HUDEP-2 (cell line): ENCODE results near the gene SAMD1.

Experiments
- DNase-seq, 76 experiments: peaks; one replicate each; lab custom pipeline; 2025; ENCODE audit not compliant: unreplicated experiment in 76 of 76; lab: John Stamatoyannopoulos, UW

Gene SAMD1

DNA sequence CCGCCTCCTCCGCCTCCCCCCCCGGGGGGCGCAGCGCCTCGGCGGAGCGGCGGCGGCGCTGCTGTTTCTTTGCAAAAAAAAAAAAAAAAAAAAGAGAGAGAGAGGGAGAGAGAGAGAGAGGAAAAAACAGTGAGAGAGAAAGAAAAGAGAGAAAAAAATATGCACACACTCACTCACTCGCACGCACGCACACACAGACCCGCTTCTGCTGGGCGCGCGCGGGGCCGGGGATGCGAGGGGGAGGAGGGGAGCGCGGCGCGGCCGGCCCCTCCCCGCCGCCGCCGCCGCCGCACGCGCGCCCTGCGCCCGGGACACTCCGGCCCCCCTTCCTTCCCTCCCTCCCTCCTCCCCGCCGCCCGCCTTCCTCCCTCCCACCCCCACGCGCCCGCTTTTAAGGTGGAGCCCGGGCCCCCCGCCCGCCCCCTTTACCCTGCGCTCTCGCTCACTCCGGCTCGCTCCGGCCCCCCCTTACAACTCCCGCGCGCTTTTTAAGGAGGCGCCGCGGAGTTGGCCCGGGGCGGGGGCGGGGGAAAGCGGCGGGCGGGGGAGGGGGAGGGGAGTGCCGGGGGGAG, at the start of gene SAMD1:
Gene SAMD1, minus strand, starts transcription at position 243 of the 572 bp plus-strand sequence.
- DNase-seq = peak in 67 of 76 experiments; percentile 63 to 96 (median 89)

DNA sequence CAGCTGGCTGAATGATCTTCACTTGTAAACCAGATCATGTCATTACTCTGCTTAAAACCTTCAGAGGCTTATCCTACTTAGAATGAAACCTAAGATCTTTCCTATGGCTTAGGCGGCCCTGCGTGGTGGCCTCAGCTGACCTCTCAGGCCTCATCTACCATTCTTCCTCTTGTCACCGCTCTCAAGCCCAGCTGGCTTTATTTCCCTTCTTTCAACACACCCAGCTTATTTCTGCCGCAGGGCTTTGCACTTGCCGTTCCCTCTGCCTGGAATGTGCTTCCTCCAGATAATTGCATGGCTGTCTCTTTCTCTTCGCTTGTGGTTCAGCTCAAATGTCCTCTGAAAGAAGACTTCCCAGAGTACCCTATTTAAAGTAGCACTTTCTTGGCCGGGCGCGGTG, 49.4 kb upstream of the SAMD1 start:
- DNase-seq = no peak

DNA sequence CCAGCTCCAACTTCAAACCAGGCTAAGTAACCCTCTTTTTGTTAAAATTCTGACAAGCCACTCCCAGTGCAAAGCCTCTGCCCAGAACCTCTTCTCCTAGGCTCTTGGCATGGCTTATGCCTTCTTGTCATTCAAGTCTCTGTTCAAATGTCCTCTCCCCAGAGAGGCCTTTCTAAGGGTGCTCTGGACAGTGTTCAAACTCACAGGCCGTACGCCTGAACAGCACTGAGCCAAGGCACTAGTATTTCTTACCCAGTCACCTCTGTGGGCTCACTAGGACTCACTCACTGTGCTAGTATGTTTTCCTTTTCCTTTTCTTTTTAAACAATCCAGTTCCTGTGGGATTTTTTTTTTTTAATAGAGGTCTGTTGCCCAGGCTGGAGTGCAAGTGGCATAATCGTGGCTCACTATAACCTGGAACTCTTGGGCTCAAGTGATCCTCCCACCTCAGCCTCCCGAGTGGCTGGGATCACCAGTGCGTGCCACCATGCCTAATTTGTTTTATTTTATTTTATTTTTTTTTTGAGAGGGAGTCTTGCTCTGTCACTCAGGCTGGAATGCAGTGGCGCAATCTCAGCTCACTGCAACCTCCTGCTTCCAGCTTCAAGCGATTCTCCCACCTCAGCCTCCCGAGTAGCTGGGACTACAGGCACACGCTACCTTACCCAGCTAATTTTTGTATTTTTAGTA, 48.2 kb upstream of the SAMD1 start:
- peak in 3 of 76 experiments; percentile 13 to 25 (median 15) for DNase-seq

DNA sequence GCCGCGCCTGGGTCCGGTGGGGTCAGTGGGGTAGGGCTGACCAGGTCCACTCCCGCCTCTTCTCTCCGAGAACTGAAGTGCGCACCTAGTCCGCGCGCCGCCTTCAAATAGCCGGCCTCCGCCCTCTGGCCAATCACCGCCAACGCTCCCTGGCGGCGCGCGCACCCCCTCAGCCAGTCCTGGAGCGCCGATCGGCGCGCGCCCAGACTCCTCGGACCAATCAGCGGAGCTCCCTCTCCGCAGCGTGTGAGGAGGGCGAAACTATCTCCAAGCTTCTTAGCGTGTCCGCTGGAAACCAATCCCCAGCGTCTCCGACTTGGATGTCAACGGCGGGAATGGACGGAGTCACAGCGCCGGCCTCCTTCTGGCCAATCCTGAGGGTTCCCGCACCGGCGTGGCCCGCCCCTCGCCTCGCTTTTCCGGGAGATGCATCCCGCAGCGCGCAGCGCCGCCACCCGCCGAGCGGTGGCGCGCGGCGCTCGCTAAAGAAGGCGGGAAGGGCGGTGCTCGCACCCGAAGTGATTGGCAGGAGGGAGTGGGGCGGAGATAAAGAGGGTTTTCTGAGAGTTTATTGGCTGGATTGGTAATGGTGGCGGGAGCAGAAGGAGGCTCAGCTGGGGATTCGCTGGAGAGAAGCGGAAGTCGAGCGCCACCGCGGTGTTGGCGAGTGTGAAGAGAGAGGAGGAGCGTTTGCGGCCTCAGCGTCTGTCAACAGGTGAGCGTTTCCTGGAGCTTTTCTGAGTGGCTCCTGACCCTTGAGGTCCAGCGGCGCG, 46.1 kb upstream of the SAMD1 start, which contains the start of gene ASF1B:
Gene ASF1B, minus strand, starts transcription at position 81 of the 773 bp plus-strand sequence. CDS start 133 bp downstream, outside the sequence.
- peak; percentile 89 to 100 (median 100) for DNase-seq

GRCh38 chr19:14135985-14136508, 45.5 kb upstream of the SAMD1 start:
- peak in 2 of 76 experiments; percentile 40 to 56 for DNase-seq

DNA sequence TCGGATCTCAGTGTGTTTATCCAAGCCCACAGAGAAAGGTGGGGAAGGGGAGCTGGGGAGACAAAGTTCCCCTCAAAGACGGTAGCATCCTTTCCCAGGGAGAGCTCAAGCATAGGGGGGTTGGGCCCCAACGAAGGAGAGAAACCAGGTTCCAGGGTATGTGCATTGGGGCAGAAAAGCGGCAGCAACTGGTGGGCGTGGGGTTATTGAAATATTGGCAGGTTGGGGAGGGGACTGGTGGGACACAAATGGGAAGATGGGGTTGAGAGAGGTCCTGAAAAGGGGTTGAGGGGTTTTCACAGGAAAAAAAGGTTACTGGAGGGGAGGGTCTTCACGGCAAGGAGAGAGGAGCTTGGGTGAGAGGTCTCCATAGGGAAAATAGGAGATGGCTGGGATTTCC, 44.8 kb upstream of the SAMD1 start:
- no peak for DNase-seq

DNA sequence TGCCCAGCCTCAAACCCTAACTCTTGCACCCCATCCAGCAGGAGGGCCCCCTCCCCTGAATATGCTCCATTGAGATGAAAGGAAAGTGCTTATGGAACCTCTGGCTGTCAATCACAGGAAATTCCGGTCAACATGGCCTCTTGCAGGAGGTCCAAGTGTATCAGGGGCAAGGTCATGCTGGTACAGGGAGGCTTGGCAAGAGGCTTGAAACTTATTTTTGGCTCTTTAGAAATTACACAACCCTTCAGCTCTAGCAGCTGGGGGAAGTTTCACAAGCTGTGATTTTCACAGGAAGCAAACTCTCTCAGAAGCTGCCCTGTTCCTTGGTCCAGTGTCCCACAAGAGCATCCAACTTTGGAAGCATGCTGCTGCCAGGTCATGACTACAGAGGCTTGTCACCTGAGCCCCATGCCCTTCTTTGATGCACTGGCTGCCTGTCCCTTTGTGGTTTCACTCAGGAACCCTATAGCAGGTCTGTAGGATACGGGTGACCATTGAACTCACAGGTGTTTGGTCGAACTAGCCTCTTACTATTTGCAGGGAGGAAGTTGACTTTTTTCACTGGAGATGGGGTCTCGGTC, 37.5 kb upstream of the SAMD1 start:
- no peak for DNase-seq

DNA sequence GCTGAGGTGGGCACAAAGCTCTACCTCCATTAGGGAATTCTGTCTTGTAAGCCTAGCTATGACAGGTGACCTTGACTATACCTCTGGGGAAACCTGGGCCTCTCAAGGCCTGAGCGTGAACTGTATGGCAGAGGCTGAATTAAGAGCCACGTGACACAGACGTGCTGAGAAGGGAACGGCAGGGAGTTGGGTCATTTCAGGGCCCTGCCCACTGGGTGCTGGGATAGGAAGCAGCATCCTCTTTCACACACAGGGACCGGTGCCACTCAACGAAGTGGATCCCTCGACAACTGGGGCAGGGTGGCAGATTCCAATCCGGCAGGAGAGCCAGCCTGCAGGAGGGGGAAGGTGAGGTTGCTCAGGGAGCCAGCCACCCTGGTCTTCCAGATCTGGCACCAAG, 36.6 kb upstream of the SAMD1 start:
- no peak for DNase-seq

DNA sequence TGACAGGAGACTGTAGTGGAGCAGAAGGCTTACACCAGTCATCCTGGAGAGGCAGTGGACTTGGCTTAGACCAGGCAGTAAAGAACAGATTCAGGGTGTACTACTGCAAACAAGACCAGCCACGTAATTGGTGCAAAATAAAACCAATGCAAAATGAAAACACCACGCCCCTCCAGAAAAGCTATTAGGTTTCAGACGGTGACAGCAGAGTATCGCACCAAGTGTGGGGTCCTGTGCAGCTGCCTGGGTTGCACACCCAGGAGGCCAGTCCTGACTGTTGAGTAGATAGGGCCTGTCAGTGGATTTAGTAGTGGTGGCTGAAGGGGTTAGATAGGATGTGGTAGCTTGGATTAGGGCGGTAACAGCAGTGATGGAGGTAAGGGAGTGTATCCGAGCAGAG, 32.4 kb upstream of the SAMD1 start:
- DNase-seq = no peak

DNA sequence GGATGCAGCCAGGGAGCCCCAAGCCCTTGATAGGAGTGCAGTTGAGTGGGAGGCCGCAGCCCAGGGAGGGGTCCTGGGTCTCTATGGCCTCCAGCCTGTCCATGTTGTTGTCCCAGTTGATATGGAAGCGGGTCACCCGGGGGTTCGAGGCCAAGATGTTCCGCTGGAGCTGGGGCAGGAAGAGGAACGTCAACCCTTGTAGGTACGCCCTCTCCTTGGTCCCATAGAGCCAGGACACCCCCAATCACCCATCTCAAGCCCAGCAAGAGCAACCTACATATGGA, 29.9 kb upstream of the SAMD1 start:
- no peak for DNase-seq

DNA sequence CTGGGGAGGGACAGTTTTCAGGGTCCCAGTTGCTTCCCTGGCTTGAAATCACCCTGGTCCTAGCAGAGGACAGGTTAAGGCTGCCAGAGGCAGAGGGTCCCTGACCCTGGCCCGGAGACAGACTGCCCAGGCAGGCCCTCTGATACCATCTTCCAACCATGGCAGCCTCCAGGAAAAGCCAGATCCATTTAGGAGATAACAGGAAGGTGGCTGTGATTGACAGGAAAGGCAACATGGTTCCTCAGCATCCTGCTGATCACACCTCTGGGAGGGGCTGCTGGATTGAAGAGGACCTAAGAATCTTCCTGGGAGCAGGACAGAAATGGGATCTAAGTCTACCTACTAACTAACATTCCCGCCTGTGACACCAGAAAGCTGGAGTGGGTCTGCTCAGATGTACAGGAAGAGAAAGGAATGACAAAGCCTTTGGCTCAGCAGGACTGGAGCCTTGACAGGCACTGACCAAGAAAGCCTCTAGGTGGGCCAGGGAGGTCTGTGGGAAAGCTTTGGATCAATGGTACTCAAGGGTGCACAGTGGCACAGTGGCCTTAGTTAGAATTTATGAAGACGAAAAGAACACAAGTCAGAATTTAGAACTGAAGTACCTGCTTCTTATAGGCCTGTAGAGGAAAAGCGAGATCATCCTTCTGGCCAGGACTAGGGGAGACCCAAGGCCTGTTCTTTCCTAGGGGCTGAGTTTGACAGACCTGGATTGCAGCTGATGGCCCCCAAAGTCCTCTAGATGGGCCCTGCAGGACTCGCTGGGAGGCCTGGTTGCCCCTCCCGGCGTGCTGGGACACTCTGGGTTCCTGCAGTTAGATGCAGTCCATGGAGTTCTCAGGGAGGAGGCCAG, 29.3 kb upstream of the SAMD1 start:
- no peak for DNase-seq

- no peak for DNase-seq
Observed at GRCh38 chr19:14119146-14119545, 28.6 kb upstream of the SAMD1 start.

DNA sequence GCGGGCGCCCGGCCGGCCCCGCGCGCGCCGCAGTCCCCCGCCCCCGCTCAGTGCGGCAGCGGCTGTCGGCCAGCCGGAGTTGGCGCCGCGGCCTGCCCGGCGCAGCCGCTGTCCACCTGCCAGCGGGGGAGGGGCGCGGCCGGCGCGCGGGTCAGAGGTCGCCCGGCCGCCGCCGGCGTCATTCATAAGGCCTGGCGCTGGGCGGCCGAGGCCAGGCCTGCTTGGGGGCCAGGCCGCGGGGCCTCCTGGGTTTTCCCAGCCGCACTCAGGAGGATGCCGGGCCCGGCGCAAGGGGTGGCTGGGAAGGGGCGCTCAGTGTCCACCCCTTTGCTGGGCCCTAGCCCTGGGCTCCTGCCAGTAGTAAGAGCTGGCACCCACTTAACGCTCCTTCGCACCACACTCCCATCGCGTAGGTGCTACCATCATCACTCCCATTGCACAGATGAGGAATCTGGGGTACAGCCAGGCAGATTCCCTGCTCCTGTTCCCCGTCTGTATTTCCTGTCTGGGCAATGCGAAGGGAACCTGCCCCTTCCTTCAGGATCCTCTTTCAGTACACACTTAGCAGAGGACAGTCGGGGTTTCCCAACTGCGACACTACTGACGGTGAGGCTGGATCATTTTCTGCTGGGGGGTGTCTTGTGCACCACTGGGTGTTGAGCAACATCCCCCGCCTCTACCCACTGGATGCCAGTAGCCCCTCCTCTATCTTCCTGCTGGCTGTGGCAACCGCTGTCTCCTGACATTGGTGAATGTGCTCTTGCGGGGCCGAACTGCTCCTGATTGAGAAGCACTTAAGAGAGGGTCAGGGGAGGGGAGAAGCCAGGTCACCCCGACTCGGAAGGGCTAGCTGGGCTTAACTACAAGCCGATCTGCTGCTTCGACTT, 27.9 kb upstream of the SAMD1 start:
- peak in 10 of 76 experiments; percentile 11 to 59 (median 46) for DNase-seq

GRCh38 chr19:14117668-14118164, 27.2 kb upstream of the SAMD1 start, which contains the start of gene PRKACA:
Gene PRKACA, minus strand, starts transcription at chr19:14117762. Its CDS starts 215 bp downstream, at chr19:14117547.
- peak in 75 of 76 experiments; percentile 86 to 100 (median 99) for DNase-seq

- no peak for DNase-seq
Observed at GRCh38 chr19:14116918-14117578, 26.5 kb upstream of the SAMD1 start.

DNA sequence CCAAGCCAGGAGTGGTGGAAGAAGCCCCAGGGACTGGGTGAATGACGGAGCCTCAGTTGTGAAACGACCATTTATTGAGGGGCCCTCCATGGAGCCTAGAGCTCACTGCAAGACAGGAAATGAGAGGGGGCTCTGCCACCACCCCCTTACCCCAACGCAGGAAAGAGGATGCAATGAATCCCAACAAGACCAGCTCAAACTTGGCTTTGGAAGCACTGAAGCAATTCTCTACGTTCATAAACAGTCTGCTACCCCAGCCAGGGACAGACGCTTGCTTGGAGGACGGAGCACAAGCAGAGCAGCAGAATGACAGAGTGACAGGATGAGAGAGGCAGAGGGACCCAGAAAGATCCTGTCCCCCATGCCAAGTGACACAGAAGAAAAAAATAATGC, 26.0 kb upstream of the SAMD1 start:
- DNase-seq = no peak

GRCh38 chr19:14115756-14116155, 25.2 kb upstream of the SAMD1 start:
- DNase-seq = no peak

- peak in 55 of 76 experiments; percentile 19 to 76 (median 48) for DNase-seq
Observed at GRCh38 chr19:14114854-14115253, 24.3 kb upstream of the SAMD1 start.
